Thyroid gland (tissue), 4 donors: ENCODE data around the gene SLC12A8.

Source experiments
- POLR2A ChIP-seq, 2 donors: fragments of 450-650 bp; IDR thresholded peaks; one replicate each; pipeline ENCODE4 v1.6.1; 2017; ENCODE audit warnings: antibody characterized with exemption in 2 of 2, mild to moderate bottlenecking in 2 of 2, moderate library complexity in 1 of 2
- TF ChIP-seq, protein P1 (sequence below), 6 experiments: fragments of 200-600 bp in 3 of 6; fragments of 450-650 bp in 3 of 6; sonication (generic) in 3 of 6; IDR thresholded peaks; one replicate each; pipeline ENCODE4 v1.5.1; 2016 to 2019; ENCODE audit warnings: antibody characterized with exemption in 6 of 6, mild to moderate bottlenecking in 2 of 6, inconsistent platforms in 1 of 6, moderate library complexity in 1 of 6

DNA sequence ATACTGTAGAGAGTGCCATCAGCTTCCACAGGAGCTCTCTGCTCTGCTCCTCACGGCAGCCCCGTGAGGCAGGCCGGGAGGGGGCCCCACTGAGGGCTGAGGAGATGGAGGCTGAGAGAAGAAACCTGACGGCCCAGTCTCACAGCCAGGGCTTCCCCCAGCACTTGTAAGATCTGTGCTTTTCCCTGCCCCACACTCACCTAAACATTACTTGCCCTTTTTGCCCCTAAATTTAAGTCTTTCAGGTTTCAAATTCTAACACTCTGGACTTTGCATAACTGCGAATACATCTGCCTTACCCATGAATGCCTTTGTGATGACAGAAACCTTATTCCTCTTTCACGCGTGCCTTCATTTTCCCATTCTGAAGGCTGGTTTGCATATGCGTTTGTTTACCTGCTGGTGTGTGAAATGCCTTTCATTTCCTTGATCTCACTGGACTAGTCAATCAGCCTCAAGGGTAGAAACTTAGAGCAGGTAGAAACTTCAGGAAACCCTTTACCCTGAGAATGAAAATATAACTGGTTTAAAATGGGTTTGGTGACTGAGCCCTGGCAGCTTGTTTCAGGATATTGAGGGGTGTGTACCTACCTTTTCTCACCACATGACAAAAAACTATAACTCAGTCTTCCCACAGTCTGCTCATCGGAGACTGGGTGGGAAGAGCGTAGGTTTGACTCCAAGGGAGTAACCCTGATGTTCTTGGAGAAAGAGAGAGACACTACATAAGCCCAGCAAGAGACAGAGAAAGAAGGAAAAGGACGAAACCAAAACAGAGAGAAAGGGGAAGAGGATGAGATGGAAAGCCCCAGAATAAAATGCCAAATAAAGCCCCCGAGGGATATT is 20.1 kb downstream of the SLC12A8 start:
- TF ChIP-seq, protein P1, sequence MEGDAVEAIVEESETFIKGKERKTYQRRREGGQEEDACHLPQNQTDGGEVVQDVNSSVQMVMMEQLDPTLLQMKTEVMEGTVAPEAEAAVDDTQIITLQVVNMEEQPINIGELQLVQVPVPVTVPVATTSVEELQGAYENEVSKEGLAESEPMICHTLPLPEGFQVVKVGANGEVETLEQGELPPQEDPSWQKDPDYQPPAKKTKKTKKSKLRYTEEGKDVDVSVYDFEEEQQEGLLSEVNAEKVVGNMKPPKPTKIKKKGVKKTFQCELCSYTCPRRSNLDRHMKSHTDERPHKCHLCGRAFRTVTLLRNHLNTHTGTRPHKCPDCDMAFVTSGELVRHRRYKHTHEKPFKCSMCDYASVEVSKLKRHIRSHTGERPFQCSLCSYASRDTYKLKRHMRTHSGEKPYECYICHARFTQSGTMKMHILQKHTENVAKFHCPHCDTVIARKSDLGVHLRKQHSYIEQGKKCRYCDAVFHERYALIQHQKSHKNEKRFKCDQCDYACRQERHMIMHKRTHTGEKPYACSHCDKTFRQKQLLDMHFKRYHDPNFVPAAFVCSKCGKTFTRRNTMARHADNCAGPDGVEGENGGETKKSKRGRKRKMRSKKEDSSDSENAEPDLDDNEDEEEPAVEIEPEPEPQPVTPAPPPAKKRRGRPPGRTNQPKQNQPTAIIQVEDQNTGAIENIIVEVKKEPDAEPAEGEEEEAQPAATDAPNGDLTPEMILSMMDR (IDR thresholded peaks at IDR 0.05), result no peak
- TF ChIP-seq POLR2A (IDR thresholded peaks at IDR 0.05), result no peak
